Activated CD8-positive, alpha-beta memory T cell treated with anti-CD3 and anti-CD28 coated beads, Interleukin-2, amount 50 U/mL, for 24 hours (primary cell): ENCODE data around the gene LRMDA.

Source experiments
- DNase-seq: peaks from one replicate; pipeline ENCODE4 v3.0.0-alpha.2; 2020; ENCODE audit errors: extremely low read depth

Gene LRMDA

GRCh38 chr10:75982611-75983369 lies 551.4 kb downstream of the LRMDA start:
- DNase-seq = no peak

GRCh38 chr10:75984067-75984466 lies 552.6 kb downstream of the LRMDA start:
- DNase-seq = no peak

- no peak for DNase-seq
Measured at GRCh38 chr10:75987616-75988015, 556.2 kb downstream of the LRMDA start.

- no peak for DNase-seq
Measured at GRCh38 chr10:75994357-75995040, 563.1 kb downstream of the LRMDA start.

GRCh38 chr10:75995041-75995430 lies 563.6 kb downstream of the LRMDA start:
- no peak for DNase-seq

GRCh38 chr10:75995720-75996119 lies 564.3 kb downstream of the LRMDA start:
- no peak for DNase-seq

- no peak for DNase-seq
Measured at GRCh38 chr10:75999001-75999400, 567.6 kb downstream of the LRMDA start.

GRCh38 chr10:75999515-76000209 lies 568.2 kb downstream of the LRMDA start:
- DNase-seq = no peak

- no peak for DNase-seq
Measured at GRCh38 chr10:76000550-76000949, 569.1 kb downstream of the LRMDA start.

GRCh38 chr10:76001019-76001418 lies 569.6 kb downstream of the LRMDA start:
- DNase-seq = no peak

- DNase-seq = no peak
Measured at GRCh38 chr10:76001461-76001860, 570.0 kb downstream of the LRMDA start.

GRCh38 chr10:76002262-76002854 lies 570.9 kb downstream of the LRMDA start:
- no peak for DNase-seq

- no peak for DNase-seq
Measured at GRCh38 chr10:76007667-76008181, 576.3 kb downstream of the LRMDA start.

GRCh38 chr10:76009531-76009930 lies 578.1 kb downstream of the LRMDA start:
- DNase-seq = no peak

GRCh38 chr10:76010703-76011102 lies 579.3 kb downstream of the LRMDA start:
- DNase-seq = no peak

- DNase-seq = no peak
Measured at GRCh38 chr10:76012716-76013327, 581.4 kb downstream of the LRMDA start.

GRCh38 chr10:76015245-76015644 lies 583.8 kb downstream of the LRMDA start:
- no peak for DNase-seq

GRCh38 chr10:76017026-76017732 lies 585.8 kb downstream of the LRMDA start:
- no peak for DNase-seq

GRCh38 chr10:76017733-76018433 lies 586.5 kb downstream of the LRMDA start:
- DNase-seq = no peak

GRCh38 chr10:76020630-76021029 lies 589.2 kb downstream of the LRMDA start:
- DNase-seq = no peak
